ENCODE data around the gene NKX2-3.

NKX2-3 gene

GRCh38 chr10:99573790-99574189, 41.0 kb downstream of the NKX2-3 start:
- no peak for DNase-seq (ENCODE audit: low read depth in 1 of 2, low spot score in 1 of 2)

- no peak for DNase-seq (ENCODE audit: low read depth in 1 of 2, low spot score in 1 of 2)
Observed at GRCh38 chr10:99579971-99580370, 47.2 kb downstream of the NKX2-3 start.

GRCh38 chr10:99582255-99582770, 49.6 kb downstream of the NKX2-3 start:
- no peak for DNase-seq (ENCODE audit: low read depth in 1 of 2, low spot score in 1 of 2)

GRCh38 chr10:99583687-99584086, 50.9 kb downstream of the NKX2-3 start:
- DNase-seq (ENCODE audit: low read depth in 1 of 2, low spot score in 1 of 2), result no peak

All from activated T-helper 1 cell treated with anti-CD3 and anti-CD28 coated beads, Interleukin-2, amount 50 U/mL, for 16 hours (primary cell).